Stimulated activated CD4-positive, alpha-beta T cell treated with anti-CD3 and anti-CD28 coated beads, Interleukin-2, amount 100 ng/mL, for 4 hours (primary cell): ENCODE results near the gene SOWAHB.

Experiments
- DNase-seq: peaks from one replicate; pipeline ENCODE4 v3.0.0-alpha.2; 2020; ENCODE audit warnings: low read depth

Gene SOWAHB

GRCh38 chr4:76851375-76851774 is 46.6 kb downstream of the SOWAHB start:
- no peak for DNase-seq

GRCh38 chr4:76850010-76850441 is 47.9 kb downstream of the SOWAHB start:
- DNase-seq: no peak
